A549 (cell line): ENCODE data around the gene ADAD2. TPM values are rescaled to one million over a fixed set of nuclear protein-coding genes. Genes with fewer than 3 reads are reported as not detected.
A peak's percentile ranks its signal among the peaks of the same experiment; 100 is the strongest.

Source experiments
- ATAC-seq, 2 experiments: fragments of 200-7000 bp in 1 of 2; fragments of >200 bp in 1 of 2; cut with Nextera tagmentation in 1 of 2; cut with Tn5 transposase in 1 of 2; 3 replicates each; pipeline versions ENCODE4 v1.8.0 to v1.9.1; 2018 to 2020; ENCODE audit warnings: mild to moderate bottlenecking in 1 of 2, moderate library complexity in 1 of 2
- CTCF ChIA-PET: fragments of 300-600 bp; sonication (Branson Sonifier 250); formaldehyde crosslinking; extraction: SDS; loops from one replicate; lab custom pipeline; 2021; ENCODE audit warnings: antibody characterized with exemption, inconsistent platforms; lab: Yijun Ruan, JAX
- POLR2A ChIA-PET: fragments of 350-600 bp; formaldehyde crosslinking; extraction: SDS; loops from one replicate; lab custom pipeline; 2021; ENCODE audit warnings: antibody characterized with exemption, inconsistent platforms; lab: Yijun Ruan, JAX
- DNase-seq, 2 experiments: peaks; one replicate each; pipeline versions ENCODE4 v3.0.0 to v3.0.0-alpha.2; 2011 to 2016; ENCODE audit warnings: low read depth in 1 of 2, low spot score in 1 of 2
- FAIRE-seq: peaks from 2 replicates; lab custom pipeline; 2011; peaks lifted over from hg19 to GRCh38; lab: Jason Lieb, UNC
- H3K27ac ChIP-seq, 2 experiments: fragments of >200 bp; sonication (Bioruptor Twin); formaldehyde crosslinking; 3 replicates each; pipeline ENCODE4 v1.5.1; 2016 to 2017
- H3K4me1 ChIP-seq: fragments of >200 bp; sonication (Bioruptor Twin); formaldehyde crosslinking; 3 replicates; pipeline ENCODE4 v1.6.1; 2016
- H3K4me2 ChIP-seq: fragments of >200 bp; sonication (Bioruptor Twin); formaldehyde crosslinking; 3 replicates; pipeline ENCODE4 v1.6.1; 2016
- H3K4me3 ChIP-seq: fragments of >200 bp; sonication (Bioruptor Twin); formaldehyde crosslinking; 3 replicates; pipeline ENCODE4 v1.5.1; 2016
- H3K9me3 ChIP-seq: fragments of >200 bp; sonication (Bioruptor Twin); formaldehyde crosslinking; 3 replicates; pipeline ENCODE4 v1.6.1; 2016
- BHLHE40 ChIP-seq: IDR thresholded peaks from 2 replicates; pipeline ENCODE4 v1.6.1; 2012; ENCODE audit warnings: low read depth, low read length, inconsistent platforms
- CHD4 ChIP-seq: fragments of 200-600 bp; sonication (generic); IDR thresholded peaks from 2 replicates; pipeline ENCODE4 v1.6.1; 2016; ENCODE audit warnings: antibody characterized with exemption, mild to moderate bottlenecking, borderline replicate concordance
- EHMT2 ChIP-seq: fragments of 200-600 bp; sonication (generic); IDR thresholded peaks from 2 replicates; pipeline ENCODE4 v1.6.1; 2016; ENCODE audit warnings: antibody characterized with exemption, low read depth, mild to moderate bottlenecking, moderate library complexity
- EP300 ChIP-seq, 2 experiments: fragments of >200 bp; sonication (Bioruptor Twin); formaldehyde crosslinking; IDR thresholded peaks; 2 replicates in 1 of 2; 3 replicates in 1 of 2; pipeline ENCODE4 v1.6.1; 2016 to 2017
- FOSB ChIP-seq: fragments of 250-450 bp; sonication (Bioruptor Pico); IDR thresholded peaks from 2 replicates; pipeline ENCODE4 v1.5.0; 2020; ENCODE audit warnings: mild to moderate bottlenecking, moderate library complexity
- FOSL2 ChIP-seq, 2 experiments: fragments of 450-650 bp in 1 of 2; fragments of >200 bp in 1 of 2; sonication (Bioruptor Twin) in 1 of 2; formaldehyde crosslinking; IDR thresholded peaks; 2 replicates each; pipeline versions ENCODE4 v1.5.0 to v1.6.1; 2016 to 2020; ENCODE audit warnings: mild to moderate bottlenecking in 1 of 2, moderate library complexity in 1 of 2
- GATA3 ChIP-seq: IDR thresholded peaks from 2 replicates; pipeline ENCODE4 v1.6.1; 2012; ENCODE audit warnings: borderline replicate concordance
- JUNB ChIP-seq: fragments of >200 bp; sonication (Bioruptor Twin); formaldehyde crosslinking; IDR thresholded peaks from 2 replicates; pipeline ENCODE4 v1.6.1; 2016
- MAFK ChIP-seq: fragments of 450-650 bp; IDR thresholded peaks from 2 replicates; pipeline ENCODE4 v1.6.1; 2014; ENCODE audit not compliant: partially characterized antibody
- MAZ ChIP-seq: fragments of 150-350 bp; IDR thresholded peaks from 2 replicates; pipeline ENCODE4 v1.6.1; 2014; ENCODE audit warnings: antibody characterized with exemption, low read depth, low read length, borderline replicate concordance
- NR3C1 ChIP-seq: fragments of >200 bp; sonication (Bioruptor Twin); formaldehyde crosslinking; IDR thresholded peaks from 3 replicates; pipeline ENCODE4 v1.6.1; 2017
- PHF8 ChIP-seq: fragments of 200-600 bp; sonication (generic); IDR thresholded peaks from 2 replicates; pipeline ENCODE4 v1.6.1; 2016; ENCODE audit warnings: low read depth, mild to moderate bottlenecking, antibody characterized with exemption, moderate library complexity, borderline replicate concordance
- POLR2A ChIP-seq: IDR thresholded peaks from 2 replicates; pipeline ENCODE4 v1.6.1; 2012; ENCODE audit warnings: mild to moderate bottlenecking, low read length
- RAD21 ChIP-seq, 2 experiments: fragments of >200 bp in 1 of 2; sonication (Bioruptor Twin) in 1 of 2; formaldehyde crosslinking in 1 of 2; IDR thresholded peaks in 1 of 2; conservative IDR thresholded peaks in 1 of 2; 2 replicates in 1 of 2; 3 replicates in 1 of 2; pipeline ENCODE4 v1.6.1; 2012 to 2018; ENCODE audit warnings: inconsistent platforms in 1 of 2
- SMC3 ChIP-seq: fragments of >200 bp; sonication (Bioruptor Twin); formaldehyde crosslinking; IDR thresholded peaks from 3 replicates; pipeline ENCODE4 v1.6.1; 2018; ENCODE audit warnings: inconsistent platforms
- TP53 ChIP-seq: fragments of 250-450 bp; sonication (Bioruptor Pico); IDR thresholded peaks from 2 replicates; pipeline ENCODE4 v1.5.0; 2021; ENCODE audit warnings: mild to moderate bottlenecking, moderate library complexity
- WGBS: methylation state at CpG from one replicate; pipeline ENCODE4 v1.1.6; 2017; ENCODE audit errors: missing lambda C conversion rate; 5-methylcytosine and 5-hydroxymethylcytosine counted together
- polyA plus RNA-seq, 4 experiments: library from polyadenylated mRNA; depleted of rRNA in 3 of 4; stranded (reverse); fragments of >200 nt; fragmentation: RNase III in 1 of 4; extraction: RNeasy Plus Mini Kit Qiagen cat#74134 plus additional on column Dnase treatment in 1 of 4; gene quantifications; 2 replicates in 3 of 4; 3 replicates in 1 of 4; pipeline ENCODE4 v1.2.3, GENCODE V29; 2011 to 2017
- TF ChIP-seq, protein P1 (sequence below): fragments of >200 bp; sonication (Bioruptor Twin); formaldehyde crosslinking; IDR thresholded peaks from 3 replicates; pipeline ENCODE4 v1.5.1; 2016
- TF ChIP-seq, protein P2 (sequence below): fragments of >200 bp; sonication (Bioruptor Twin); formaldehyde crosslinking; IDR thresholded peaks from 3 replicates; pipeline ENCODE4 v1.6.1; 2016
- TF ChIP-seq, protein P3 (sequence below): IDR thresholded peaks from 2 replicates; pipeline ENCODE4 v1.6.1; 2012
- TF ChIP-seq, protein P4 (sequence below): fragments of 450-650 bp; IDR thresholded peaks from 2 replicates; pipeline ENCODE4 v1.6.1; 2014; ENCODE audit warnings: antibody characterized with exemption
- TF ChIP-seq, protein P5 (sequence below): fragments of 200-600 bp; sonication (generic); IDR thresholded peaks from 2 replicates; pipeline ENCODE4 v1.6.1; 2016; ENCODE audit warnings: antibody characterized with exemption, mild to moderate bottlenecking, moderate library complexity
- TF ChIP-seq, protein P6 (sequence below): fragments of 150-350 bp; IDR thresholded peaks from 2 replicates; pipeline ENCODE4 v1.6.1; 2014; ENCODE audit warnings: low read depth, mild to moderate bottlenecking, low read length

Gene ADAD2
- polyA plus RNA-seq, 2 of the 4 experiments (the other 2 are of a cell fraction): not detected

DNA sequence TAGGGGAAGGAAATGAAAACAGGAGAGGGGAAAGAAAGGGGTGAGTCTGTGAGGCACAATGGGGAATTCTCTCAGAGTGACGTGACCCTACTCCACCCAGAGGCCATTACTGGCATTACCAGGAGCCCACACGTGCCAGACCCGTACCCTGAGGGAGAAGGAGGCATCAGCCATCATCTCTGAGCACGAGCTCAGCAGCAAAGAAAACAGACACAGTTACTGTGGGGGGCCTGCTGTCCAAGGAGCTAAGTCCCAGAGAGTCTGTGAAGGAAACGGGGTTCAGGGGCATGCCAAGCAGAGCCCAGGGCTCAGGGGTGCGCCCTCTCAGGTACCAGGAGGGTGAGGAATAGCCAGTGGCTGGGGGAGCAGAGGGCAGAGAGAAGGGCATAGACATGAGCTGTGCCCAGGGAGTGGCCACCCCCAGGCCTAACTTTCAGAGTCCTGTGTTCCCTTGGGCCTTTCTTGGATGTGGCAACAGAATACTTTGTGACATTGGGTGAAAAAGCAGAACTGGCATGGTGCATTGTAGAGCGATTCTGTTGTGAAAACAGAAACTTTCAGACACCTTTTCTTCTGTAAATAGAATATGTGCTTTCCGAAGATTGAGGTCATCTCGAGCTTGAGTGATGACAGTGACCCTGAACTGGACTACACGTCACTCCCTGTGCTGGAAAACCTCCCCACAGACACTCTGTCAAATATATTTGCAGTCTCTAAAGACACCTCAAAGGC, 15.4 kb upstream of the ADAD2 start:
- POLR2A ChIA-PET: interaction anchor here (0.8 kb wide), 1 partner anchor 59 kb away, joined by 3 read pairs; the partner anchor contains the start of gene MBTPS1
- peaks cover 29% of the 10 kb centered on the region for H3K4me1 ChIP-seq
- peak in 1 of 2 experiments; percentile 55 for DNase-seq
- TF ChIP-seq POLR2A (no peak), NR3C1 (no peak), BHLHE40 (peak; percentile 68), EP300 (IDR thresholded peaks at IDR 0.05) (no peak), SMC3 (0 out of 3 replicates have a peak, but pooled peaks have one; percentile 8), RAD21 (conservative IDR thresholded peaks at IDR 0.05 in 1 of 2, IDR thresholded peaks at IDR 0.05 in 1 of 2) (peak; percentile 53 to 59)
- TF ChIP-seq, protein P1, sequence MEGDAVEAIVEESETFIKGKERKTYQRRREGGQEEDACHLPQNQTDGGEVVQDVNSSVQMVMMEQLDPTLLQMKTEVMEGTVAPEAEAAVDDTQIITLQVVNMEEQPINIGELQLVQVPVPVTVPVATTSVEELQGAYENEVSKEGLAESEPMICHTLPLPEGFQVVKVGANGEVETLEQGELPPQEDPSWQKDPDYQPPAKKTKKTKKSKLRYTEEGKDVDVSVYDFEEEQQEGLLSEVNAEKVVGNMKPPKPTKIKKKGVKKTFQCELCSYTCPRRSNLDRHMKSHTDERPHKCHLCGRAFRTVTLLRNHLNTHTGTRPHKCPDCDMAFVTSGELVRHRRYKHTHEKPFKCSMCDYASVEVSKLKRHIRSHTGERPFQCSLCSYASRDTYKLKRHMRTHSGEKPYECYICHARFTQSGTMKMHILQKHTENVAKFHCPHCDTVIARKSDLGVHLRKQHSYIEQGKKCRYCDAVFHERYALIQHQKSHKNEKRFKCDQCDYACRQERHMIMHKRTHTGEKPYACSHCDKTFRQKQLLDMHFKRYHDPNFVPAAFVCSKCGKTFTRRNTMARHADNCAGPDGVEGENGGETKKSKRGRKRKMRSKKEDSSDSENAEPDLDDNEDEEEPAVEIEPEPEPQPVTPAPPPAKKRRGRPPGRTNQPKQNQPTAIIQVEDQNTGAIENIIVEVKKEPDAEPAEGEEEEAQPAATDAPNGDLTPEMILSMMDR: peak; percentile 40; the same call in 2 of the 3 replicates
- TF ChIP-seq, protein P2, sequence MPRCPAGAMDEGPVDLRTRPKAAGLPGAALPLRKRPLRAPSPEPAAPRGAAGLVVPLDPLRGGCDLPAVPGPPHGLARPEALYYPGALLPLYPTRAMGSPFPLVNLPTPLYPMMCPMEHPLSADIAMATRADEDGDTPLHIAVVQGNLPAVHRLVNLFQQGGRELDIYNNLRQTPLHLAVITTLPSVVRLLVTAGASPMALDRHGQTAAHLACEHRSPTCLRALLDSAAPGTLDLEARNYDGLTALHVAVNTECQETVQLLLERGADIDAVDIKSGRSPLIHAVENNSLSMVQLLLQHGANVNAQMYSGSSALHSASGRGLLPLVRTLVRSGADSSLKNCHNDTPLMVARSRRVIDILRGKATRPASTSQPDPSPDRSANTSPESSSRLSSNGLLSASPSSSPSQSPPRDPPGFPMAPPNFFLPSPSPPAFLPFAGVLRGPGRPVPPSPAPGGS: no peak
- TF ChIP-seq, all 56 proteins: peak for 4
- Histone ChIP-seq H3K9me3 (no peaks in the 10 kb centered on the region), H3K4me3 (no peak overlapping the region), H3K4me2 (peak overlapping the region; percentile 14; the same call in 1 of the 3 replicates), H3K27ac (peak overlapping the region in 1 of 2 experiments; percentile 72; a peak in 2 of 6 replicates)
- CTCF ChIA-PET: interaction anchor here (0.6 to 8.4 kb wide), 21 partner anchors 8 to 307 kb away, joined by 3 to 63 read pairs (median 4); partner anchors contain the start of genes MBTPS1 and TAF1C
- FAIRE-seq (no peak), ATAC-seq (peak; percentile 69 to 81)
- 53% methylated on average over 10 of the region's 10 CpGs for WGBS

DNA sequence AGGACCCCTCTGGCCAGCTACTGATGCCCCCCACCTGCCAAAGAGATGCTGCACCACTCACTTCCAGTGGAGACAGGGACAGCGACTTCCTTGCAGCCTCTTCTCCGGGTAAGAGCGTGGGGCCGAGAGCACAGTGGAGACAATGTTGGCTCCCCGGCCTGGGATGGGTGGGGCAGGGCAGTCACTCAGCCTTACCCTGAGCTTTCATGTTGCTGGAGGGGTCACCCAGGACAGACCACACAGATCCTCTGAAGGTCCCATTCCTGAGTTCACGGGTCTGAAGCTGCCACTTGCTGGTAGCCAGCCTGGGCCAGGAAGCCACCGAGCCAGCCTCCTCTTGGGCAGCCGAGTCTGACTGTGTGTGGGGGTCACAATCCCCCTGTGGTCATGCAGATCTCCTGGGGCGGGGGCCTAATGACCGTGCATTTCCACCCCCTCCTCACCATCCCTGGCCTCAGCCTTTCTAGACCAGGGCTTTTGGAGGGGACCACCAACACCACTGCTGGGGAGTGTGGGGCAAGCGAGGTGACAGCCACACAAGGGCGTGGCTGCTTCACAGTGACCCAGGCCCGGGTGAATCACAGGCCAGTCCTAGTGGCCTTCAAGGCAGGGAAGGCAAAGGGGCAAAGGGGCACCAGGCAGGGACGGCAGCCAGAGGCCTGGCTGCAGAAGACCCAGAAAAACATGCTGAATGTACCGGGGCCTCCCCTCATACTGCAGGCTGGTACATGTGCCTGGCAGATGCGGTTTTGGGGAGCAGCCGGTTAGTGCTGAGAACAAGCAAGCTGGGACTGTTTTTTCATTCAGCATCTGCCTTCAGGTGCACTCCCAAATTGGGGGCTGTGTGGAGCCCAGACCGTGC, 14.5 kb upstream of the ADAD2 start:
- Histone ChIP-seq H3K9me3 (no peaks in the 10 kb centered on the region), H3K4me1 (peaks cover 29% of the 10 kb centered on the region), H3K4me3 (no peak overlapping the region), H3K27ac (peak overlapping the region; percentile 54 to 72), H3K4me2 (peak overlapping the region; percentile 63)
- no peak for DNase-seq
- ATAC-seq: peak; percentile 12 to 16; a peak in 4 of 6 replicates
- no peak for FAIRE-seq
- WGBS: 77% methylated on average over 15 of the region's 18 CpGs
- ChIA-PET POLR2A (interaction anchor here (0.8 kb wide), 1 partner anchor 60 kb away, joined by 3 read pairs; the partner anchor contains the start of gene MBTPS1), CTCF (interaction anchor here (0.8 to 11.7 kb wide), 19 partner anchors 7 to 307 kb away, joined by 3 to 92 read pairs (median 4); partner anchors contain the start of genes MBTPS1 and TAF1C)
- no peak for TF ChIP-seq PHF8
- TF ChIP-seq, protein P3, sequence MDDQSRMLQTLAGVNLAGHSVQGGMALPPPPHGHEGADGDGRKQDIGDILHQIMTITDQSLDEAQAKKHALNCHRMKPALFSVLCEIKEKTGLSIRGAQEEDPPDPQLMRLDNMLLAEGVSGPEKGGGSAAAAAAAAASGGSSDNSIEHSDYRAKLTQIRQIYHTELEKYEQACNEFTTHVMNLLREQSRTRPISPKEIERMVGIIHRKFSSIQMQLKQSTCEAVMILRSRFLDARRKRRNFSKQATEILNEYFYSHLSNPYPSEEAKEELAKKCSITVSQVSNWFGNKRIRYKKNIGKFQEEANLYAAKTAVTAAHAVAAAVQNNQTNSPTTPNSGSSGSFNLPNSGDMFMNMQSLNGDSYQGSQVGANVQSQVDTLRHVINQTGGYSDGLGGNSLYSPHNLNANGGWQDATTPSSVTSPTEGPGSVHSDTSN: no peak
- no peak for TF ChIP-seq FOSB
- no peak for TF ChIP-seq MAZ
- TF ChIP-seq, protein P4, sequence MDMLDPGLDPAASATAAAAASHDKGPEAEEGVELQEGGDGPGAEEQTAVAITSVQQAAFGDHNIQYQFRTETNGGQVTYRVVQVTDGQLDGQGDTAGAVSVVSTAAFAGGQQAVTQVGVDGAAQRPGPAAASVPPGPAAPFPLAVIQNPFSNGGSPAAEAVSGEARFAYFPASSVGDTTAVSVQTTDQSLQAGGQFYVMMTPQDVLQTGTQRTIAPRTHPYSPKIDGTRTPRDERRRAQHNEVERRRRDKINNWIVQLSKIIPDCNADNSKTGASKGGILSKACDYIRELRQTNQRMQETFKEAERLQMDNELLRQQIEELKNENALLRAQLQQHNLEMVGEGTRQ: no peak
- TF ChIP-seq, protein P5, sequence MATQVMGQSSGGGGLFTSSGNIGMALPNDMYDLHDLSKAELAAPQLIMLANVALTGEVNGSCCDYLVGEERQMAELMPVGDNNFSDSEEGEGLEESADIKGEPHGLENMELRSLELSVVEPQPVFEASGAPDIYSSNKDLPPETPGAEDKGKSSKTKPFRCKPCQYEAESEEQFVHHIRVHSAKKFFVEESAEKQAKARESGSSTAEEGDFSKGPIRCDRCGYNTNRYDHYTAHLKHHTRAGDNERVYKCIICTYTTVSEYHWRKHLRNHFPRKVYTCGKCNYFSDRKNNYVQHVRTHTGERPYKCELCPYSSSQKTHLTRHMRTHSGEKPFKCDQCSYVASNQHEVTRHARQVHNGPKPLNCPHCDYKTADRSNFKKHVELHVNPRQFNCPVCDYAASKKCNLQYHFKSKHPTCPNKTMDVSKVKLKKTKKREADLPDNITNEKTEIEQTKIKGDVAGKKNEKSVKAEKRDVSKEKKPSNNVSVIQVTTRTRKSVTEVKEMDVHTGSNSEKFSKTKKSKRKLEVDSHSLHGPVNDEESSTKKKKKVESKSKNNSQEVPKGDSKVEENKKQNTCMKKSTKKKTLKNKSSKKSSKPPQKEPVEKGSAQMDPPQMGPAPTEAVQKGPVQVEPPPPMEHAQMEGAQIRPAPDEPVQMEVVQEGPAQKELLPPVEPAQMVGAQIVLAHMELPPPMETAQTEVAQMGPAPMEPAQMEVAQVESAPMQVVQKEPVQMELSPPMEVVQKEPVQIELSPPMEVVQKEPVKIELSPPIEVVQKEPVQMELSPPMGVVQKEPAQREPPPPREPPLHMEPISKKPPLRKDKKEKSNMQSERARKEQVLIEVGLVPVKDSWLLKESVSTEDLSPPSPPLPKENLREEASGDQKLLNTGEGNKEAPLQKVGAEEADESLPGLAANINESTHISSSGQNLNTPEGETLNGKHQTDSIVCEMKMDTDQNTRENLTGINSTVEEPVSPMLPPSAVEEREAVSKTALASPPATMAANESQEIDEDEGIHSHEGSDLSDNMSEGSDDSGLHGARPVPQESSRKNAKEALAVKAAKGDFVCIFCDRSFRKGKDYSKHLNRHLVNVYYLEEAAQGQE: no peak
- TF ChIP-seq EHMT2: no peak
- TF ChIP-seq, protein P6, sequence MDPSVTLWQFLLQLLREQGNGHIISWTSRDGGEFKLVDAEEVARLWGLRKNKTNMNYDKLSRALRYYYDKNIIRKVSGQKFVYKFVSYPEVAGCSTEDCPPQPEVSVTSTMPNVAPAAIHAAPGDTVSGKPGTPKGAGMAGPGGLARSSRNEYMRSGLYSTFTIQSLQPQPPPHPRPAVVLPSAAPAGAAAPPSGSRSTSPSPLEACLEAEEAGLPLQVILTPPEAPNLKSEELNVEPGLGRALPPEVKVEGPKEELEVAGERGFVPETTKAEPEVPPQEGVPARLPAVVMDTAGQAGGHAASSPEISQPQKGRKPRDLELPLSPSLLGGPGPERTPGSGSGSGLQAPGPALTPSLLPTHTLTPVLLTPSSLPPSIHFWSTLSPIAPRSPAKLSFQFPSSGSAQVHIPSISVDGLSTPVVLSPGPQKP: no peak
- no peak for TF ChIP-seq TP53 (CRISPR knock-in tag)
- no peak for TF ChIP-seq MAFK
- no peak for TF ChIP-seq JUNB
- no peak for TF ChIP-seq FOSL2 (IDR thresholded peaks at IDR 0.05)
- TF ChIP-seq FOSL2 (CRISPR knock-in tag; IDR thresholded peaks at IDR 0.05): no peak
- no peak for TF ChIP-seq CHD4
- no peak for TF ChIP-seq GATA3
